ENCODE data around the gene OTOGL.

- no peak for TF ChIP-seq CTCF (IDR thresholded peaks at IDR 0.05)
- no peak for TF ChIP-seq ZFX (IDR thresholded peaks at IDR 0.05; ENCODE audit: borderline replicate concordance)
Measured at GRCh38 chr12:80411787-80412186, 312.4 kb downstream of the OTOGL start.
